NCI-H1092 (cell line): ENCODE results near the gene IQGAP2.

ENCODE experiments used
- DNase-seq: peaks from one replicate; lab custom pipeline; 2025; lab: John Stamatoyannopoulos, UW

IQGAP2 gene

GRCh38 chr5:76446776-76447175, 43.7 kb downstream of the IQGAP2 start:
- DNase-seq: no peak

GRCh38 chr5:76449606-76450005, 46.5 kb downstream of the IQGAP2 start:
- DNase-seq: no peak

GRCh38 chr5:76450054-76450453, 47.0 kb downstream of the IQGAP2 start:
- no peak for DNase-seq

- DNase-seq: no peak
These were observed 48.1 kb downstream of the IQGAP2 start for GRCh38 chr5:76451031-76451701.

- no peak for DNase-seq
These were observed 52.5 kb downstream of the IQGAP2 start for GRCh38 chr5:76455531-76456133.

GRCh38 chr5:76456258-76456657, 53.2 kb downstream of the IQGAP2 start:
- DNase-seq: no peak

- no peak for DNase-seq
These were observed 54.8 kb downstream of the IQGAP2 start for GRCh38 chr5:76457674-76458485.

- DNase-seq: no peak
These were observed 55.4 kb downstream of the IQGAP2 start for GRCh38 chr5:76458486-76458830.

GRCh38 chr5:76460104-76460503, 57.0 kb downstream of the IQGAP2 start:
- DNase-seq: no peak

- no peak for DNase-seq
These were observed 59.1 kb downstream of the IQGAP2 start for GRCh38 chr5:76462097-76462667.

GRCh38 chr5:76467216-76467615, 64.1 kb downstream of the IQGAP2 start:
- DNase-seq: no peak

GRCh38 chr5:76468635-76469425, 65.7 kb downstream of the IQGAP2 start:
- no peak for DNase-seq

GRCh38 chr5:76469656-76470290, 66.7 kb downstream of the IQGAP2 start:
- DNase-seq: no peak

- DNase-seq: no peak
These were observed 67.9 kb downstream of the IQGAP2 start for GRCh38 chr5:76470976-76471375.

GRCh38 chr5:76471406-76471805, 68.3 kb downstream of the IQGAP2 start:
- DNase-seq: no peak

GRCh38 chr5:76471987-76472334, 68.9 kb downstream of the IQGAP2 start:
- no peak for DNase-seq

- DNase-seq: no peak
These were observed 69.4 kb downstream of the IQGAP2 start for GRCh38 chr5:76472335-76473008.

GRCh38 chr5:76473009-76473336, 69.9 kb downstream of the IQGAP2 start:
- no peak for DNase-seq

GRCh38 chr5:76473661-76474060, 70.6 kb downstream of the IQGAP2 start:
- DNase-seq: no peak

- no peak for DNase-seq
These were observed 71.3 kb downstream of the IQGAP2 start for GRCh38 chr5:76474377-76474776.

GRCh38 chr5:76475385-76475784, 72.3 kb downstream of the IQGAP2 start:
- no peak for DNase-seq
